HepG2 (cell line): ENCODE results near the gene ERBB3. TPM values are rescaled to one million over a fixed set of nuclear protein-coding genes. Genes with fewer than 3 reads are reported as not detected.

ENCODE experiments used
- ARNT ChIP-seq: fragments of 450-650 bp; IDR thresholded peaks from 2 replicates; pipeline ENCODE4 v1.6.1; 2017
- CBX5 ChIP-seq: sonication (generic); formaldehyde crosslinking; IDR thresholded peaks from 2 replicates; pipeline ENCODE4 v1.4.0; 2020; ENCODE audit warnings: missing genetic modification reagents, borderline replicate concordance
- ELF1 ChIP-seq: sonication (generic); formaldehyde crosslinking; IDR thresholded peaks from 2 replicates; pipeline ENCODE4 v1.4.0; 2020; ENCODE audit warnings: missing genetic modification reagents
- ELF3 ChIP-seq: IDR thresholded peaks from 2 replicates; pipeline ENCODE4 v1.6.1; 2016; ENCODE audit warnings: missing genetic modification reagents, missing compliant biosample characterization
- FOXK2 ChIP-seq: fragments of 450-650 bp; IDR thresholded peaks from 2 replicates; pipeline ENCODE4 v1.6.1; 2016
- HMG20A ChIP-seq: IDR thresholded peaks from 2 replicates; pipeline ENCODE4 v1.6.1; 2016; ENCODE audit warnings: borderline replicate concordance
- HNRNPK ChIP-seq: fragments of 200-400 bp; formaldehyde crosslinking; IDR thresholded peaks from 2 replicates; pipeline ENCODE4 v1.6.1; 2018; ENCODE audit warnings: low read length, low read depth, moderate library complexity, mild to moderate bottlenecking; ENCODE audit not compliant: poor library complexity, severe bottlenecking
- KDM5A ChIP-seq: fragments of 200-600 bp; sonication (generic); IDR thresholded peaks from 2 replicates; pipeline ENCODE4 v1.7.0; 2018; ENCODE audit warnings: antibody characterized with exemption, mild to moderate bottlenecking, low read length, borderline replicate concordance
- MATR3 ChIP-seq: sonication (generic); formaldehyde crosslinking; IDR thresholded peaks from 2 replicates; pipeline ENCODE4 v1.4.0; 2020; ENCODE audit warnings: missing genetic modification reagents
- PTBP1 ChIP-seq: fragments of 200-400 bp; formaldehyde crosslinking; IDR thresholded peaks from 2 replicates; pipeline ENCODE4 v1.6.1; 2018; ENCODE audit warnings: low read length, low read depth; ENCODE audit not compliant: poor library complexity, severe bottlenecking
- RAD51 ChIP-seq: fragments of 450-650 bp; IDR thresholded peaks from 2 replicates; pipeline ENCODE4 v1.6.1; 2016; ENCODE audit warnings: borderline replicate concordance
- SAFB2 ChIP-seq: sonication (generic); formaldehyde crosslinking; IDR thresholded peaks from 2 replicates; pipeline ENCODE4 v1.5.1; 2020; ENCODE audit warnings: missing genetic modification reagents, low read depth, mild to moderate bottlenecking, borderline replicate concordance
- ZMYM2 ChIP-seq: sonication (generic); formaldehyde crosslinking; IDR thresholded peaks from 2 replicates; pipeline ENCODE4 v1.8.0; 2022; ENCODE audit warnings: mild to moderate bottlenecking, missing genetic modification reagents
- ZNF431 ChIP-seq: sonication (generic); formaldehyde crosslinking; IDR thresholded peaks from 2 replicates; pipeline ENCODE4 v1.9.0; 2022; ENCODE audit warnings: missing genetic modification reagents, low read depth, mild to moderate bottlenecking, borderline replicate concordance
- ZNF468 ChIP-seq: sonication (generic); formaldehyde crosslinking; IDR thresholded peaks from 2 replicates; pipeline ENCODE4 v1.8.0; 2022; ENCODE audit warnings: mild to moderate bottlenecking, moderate library complexity, missing genetic modification reagents
- ZNF749 ChIP-seq: sonication (generic); formaldehyde crosslinking; IDR thresholded peaks from 2 replicates; pipeline ENCODE4 v1.8.0; 2022; ENCODE audit warnings: mild to moderate bottlenecking, missing genetic modification reagents, moderate library complexity, borderline replicate concordance
- polyA plus RNA-seq, 8 experiments: library from polyadenylated mRNA; depleted of rRNA in 3 of 8; stranded (reverse) in 7 of 8; unstranded in 1 of 8; fragments of >200 nt; fragmentation: Illumina TruSeq in 4 of 8; extraction: Trizol in 4 of 8; gene quantifications; 2 replicates each; pipeline versions ENCODE4 v1.2.1 to v1.2.3, GENCODE V29; 2011 to 2016; ENCODE audit warnings: low read depth in 4 of 8, missing spikeins in 1 of 8, mixed read lengths in 1 of 8; ENCODE audit not compliant: insufficient read depth in 1 of 8
- total RNA-seq, 5 experiments: library from RNA; depleted of rRNA; stranded (reverse); fragments of >200 nt; fragmentation: Illumina TruSeq; extraction: Trizol; gene quantifications; 2 replicates each; pipeline ENCODE4 v1.2.3, GENCODE V29; 2016; ENCODE audit warnings: low read depth in 1 of 5
- TF ChIP-seq, protein P1 (sequence below): sonication (generic); formaldehyde crosslinking; IDR thresholded peaks from 2 replicates; pipeline ENCODE4 v1.9.0; 2022; ENCODE audit warnings: low read depth, missing genetic modification reagents
- TF ChIP-seq, protein P2 (sequence below): IDR thresholded peaks from 2 replicates; pipeline ENCODE4 v1.6.1; 2018; ENCODE audit warnings: missing genetic modification reagents, mild to moderate bottlenecking, missing compliant biosample characterization
- TF ChIP-seq, protein P3 (sequence below): sonication (generic); formaldehyde crosslinking; IDR thresholded peaks from 2 replicates; pipeline ENCODE4 v1.4.0; 2020; ENCODE audit warnings: mild to moderate bottlenecking, missing genetic modification reagents
- TF ChIP-seq, protein P4 (sequence below): sonication (generic); formaldehyde crosslinking; IDR thresholded peaks from 2 replicates; pipeline ENCODE4 v1.5.0; 2020; ENCODE audit warnings: missing genetic modification reagents
- TF ChIP-seq, protein P5 (sequence below): sonication (generic); formaldehyde crosslinking; IDR thresholded peaks from 2 replicates; pipeline ENCODE4 v1.9.0; 2022; ENCODE audit warnings: missing genetic modification reagents, mild to moderate bottlenecking, borderline replicate concordance

ERBB3 gene
- total and polyA plus RNA-seq, 2 of the 13 experiments (the other 11 are each of a cell fraction or from before 2014, with no cell fraction given) = 93.6 to 358 TPM

DNA sequence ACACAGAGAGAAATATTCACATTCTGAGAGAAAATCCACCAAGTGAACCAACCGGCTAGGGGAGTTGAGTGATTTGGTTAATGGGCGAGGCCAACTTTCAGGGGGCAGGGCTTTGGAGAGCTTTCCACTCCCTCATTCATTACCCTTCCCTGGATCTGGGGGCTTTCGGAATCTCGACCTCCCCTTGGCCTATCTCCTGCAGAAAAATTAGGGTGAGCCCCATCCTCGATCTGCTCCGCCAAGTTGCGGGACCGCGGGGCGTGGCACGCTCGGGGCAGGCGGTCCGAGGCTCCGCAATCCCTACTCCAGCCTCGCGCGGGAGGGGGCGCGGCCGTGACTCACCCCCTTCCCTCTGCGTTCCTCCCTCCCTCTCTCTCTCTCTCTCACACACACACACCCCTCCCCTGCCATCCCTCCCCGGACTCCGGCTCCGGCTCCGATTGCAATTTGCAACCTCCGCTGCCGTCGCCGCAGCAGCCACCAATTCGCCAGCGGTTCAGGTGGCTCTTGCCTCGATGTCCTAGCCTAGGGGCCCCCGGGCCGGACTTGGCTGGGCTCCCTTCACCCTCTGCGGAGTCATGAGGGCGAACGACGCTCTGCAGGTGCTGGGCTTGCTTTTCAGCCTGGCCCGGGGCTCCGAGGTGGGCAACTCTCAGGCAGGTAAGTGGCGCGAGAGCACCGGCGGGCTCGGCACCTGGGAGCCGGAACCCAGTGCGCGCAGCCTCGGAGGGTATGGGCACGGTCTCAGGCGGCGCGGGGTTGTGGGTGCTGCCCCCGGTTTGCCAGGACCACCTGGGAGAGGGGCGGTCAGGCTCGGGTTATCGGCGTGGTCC, at the start of gene ERBB3 (continued):
- peak; percentile 47; the same call in 1 of the 2 replicates for TF ChIP-seq ZNF749
- TF ChIP-seq ARNT = no peak
- TF ChIP-seq, protein P1, sequence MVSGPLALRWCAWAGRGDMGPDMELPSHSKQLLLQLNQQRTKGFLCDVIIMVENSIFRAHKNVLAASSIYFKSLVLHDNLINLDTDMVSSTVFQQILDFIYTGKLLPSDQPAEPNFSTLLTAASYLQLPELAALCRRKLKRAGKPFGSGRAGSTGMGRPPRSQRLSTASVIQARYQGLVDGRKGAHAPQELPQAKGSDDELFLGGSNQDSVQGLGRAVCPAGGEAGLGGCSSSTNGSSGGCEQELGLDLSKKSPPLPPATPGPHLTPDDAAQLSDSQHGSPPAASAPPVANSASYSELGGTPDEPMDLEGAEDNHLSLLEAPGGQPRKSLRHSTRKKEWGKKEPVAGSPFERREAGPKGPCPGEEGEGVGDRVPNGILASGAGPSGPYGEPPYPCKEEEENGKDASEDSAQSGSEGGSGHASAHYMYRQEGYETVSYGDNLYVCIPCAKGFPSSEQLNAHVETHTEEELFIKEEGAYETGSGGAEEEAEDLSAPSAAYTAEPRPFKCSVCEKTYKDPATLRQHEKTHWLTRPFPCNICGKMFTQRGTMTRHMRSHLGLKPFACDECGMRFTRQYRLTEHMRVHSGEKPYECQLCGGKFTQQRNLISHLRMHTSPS (CRISPR knock-in tag) = no peak
- TF ChIP-seq ZMYM2 (CRISPR knock-in tag) = no peak; the same call in 1 of the 2 replicates
- no peak for TF ChIP-seq ZNF431 (CRISPR knock-in tag)
- no peak for TF ChIP-seq RAD51
- TF ChIP-seq, protein P2, sequence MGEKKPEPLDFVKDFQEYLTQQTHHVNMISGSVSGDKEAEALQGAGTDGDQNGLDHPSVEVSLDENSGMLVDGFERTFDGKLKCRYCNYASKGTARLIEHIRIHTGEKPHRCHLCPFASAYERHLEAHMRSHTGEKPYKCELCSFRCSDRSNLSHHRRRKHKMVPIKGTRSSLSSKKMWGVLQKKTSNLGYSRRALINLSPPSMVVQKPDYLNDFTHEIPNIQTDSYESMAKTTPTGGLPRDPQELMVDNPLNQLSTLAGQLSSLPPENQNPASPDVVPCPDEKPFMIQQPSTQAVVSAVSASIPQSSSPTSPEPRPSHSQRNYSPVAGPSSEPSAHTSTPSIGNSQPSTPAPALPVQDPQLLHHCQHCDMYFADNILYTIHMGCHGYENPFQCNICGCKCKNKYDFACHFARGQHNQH = peak; percentile 48
- TF ChIP-seq, protein P3, sequence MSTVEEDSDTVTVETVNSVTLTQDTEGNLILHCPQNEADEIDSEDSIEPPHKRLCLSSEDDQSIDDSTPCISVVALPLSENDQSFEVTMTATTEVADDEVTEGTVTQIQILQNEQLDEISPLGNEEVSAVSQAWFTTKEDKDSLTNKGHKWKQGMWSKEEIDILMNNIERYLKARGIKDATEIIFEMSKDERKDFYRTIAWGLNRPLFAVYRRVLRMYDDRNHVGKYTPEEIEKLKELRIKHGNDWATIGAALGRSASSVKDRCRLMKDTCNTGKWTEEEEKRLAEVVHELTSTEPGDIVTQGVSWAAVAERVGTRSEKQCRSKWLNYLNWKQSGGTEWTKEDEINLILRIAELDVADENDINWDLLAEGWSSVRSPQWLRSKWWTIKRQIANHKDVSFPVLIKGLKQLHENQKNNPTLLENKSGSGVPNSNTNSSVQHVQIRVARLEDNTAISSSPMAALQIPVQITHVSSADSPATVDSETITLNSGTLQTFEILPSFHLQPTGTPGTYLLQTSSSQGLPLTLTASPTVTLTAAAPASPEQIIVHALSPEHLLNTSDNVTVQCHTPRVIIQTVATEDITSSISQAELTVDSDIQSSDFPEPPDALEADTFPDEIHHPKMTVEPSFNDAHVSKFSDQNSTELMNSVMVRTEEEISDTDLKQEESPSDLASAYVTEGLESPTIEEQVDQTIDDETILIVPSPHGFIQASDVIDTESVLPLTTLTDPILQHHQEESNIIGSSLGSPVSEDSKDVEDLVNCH (CRISPR knock-in tag) = no peak
- no peak for TF ChIP-seq HMG20A (CRISPR knock-in tag)
- peak; percentile 90 for TF ChIP-seq HNRNPK
- no peak for TF ChIP-seq ELF1 (CRISPR knock-in tag)
- TF ChIP-seq KDM5A = 0 out of 2 replicates have a peak, but pooled peaks have one; percentile 13
- TF ChIP-seq, protein P4, sequence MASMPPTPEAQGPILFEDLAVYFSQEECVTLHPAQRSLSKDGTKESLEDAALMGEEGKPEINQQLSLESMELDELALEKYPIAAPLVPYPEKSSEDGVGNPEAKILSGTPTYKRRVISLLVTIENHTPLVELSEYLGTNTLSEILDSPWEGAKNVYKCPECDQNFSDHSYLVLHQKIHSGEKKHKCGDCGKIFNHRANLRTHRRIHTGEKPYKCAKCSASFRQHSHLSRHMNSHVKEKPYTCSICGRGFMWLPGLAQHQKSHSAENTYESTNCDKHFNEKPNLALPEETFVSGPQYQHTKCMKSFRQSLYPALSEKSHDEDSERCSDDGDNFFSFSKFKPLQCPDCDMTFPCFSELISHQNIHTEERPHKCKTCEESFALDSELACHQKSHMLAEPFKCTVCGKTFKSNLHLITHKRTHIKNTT (CRISPR knock-in tag) = no peak
- TF ChIP-seq, protein P5, sequence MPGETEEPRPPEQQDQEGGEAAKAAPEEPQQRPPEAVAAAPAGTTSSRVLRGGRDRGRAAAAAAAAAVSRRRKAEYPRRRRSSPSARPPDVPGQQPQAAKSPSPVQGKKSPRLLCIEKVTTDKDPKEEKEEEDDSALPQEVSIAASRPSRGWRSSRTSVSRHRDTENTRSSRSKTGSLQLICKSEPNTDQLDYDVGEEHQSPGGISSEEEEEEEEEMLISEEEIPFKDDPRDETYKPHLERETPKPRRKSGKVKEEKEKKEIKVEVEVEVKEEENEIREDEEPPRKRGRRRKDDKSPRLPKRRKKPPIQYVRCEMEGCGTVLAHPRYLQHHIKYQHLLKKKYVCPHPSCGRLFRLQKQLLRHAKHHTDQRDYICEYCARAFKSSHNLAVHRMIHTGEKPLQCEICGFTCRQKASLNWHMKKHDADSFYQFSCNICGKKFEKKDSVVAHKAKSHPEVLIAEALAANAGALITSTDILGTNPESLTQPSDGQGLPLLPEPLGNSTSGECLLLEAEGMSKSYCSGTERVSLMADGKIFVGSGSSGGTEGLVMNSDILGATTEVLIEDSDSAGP = peak; percentile 30
- TF ChIP-seq PTBP1 = no peak
- no peak for TF ChIP-seq MATR3 (CRISPR knock-in tag)
- TF ChIP-seq ZNF468 = no peak
- no peak; the same call in 1 of the 2 replicates for TF ChIP-seq ELF3 (CRISPR knock-in tag)
- TF ChIP-seq FOXK2 = no peak
- TF ChIP-seq CBX5 (CRISPR knock-in tag) = no peak
- 0 out of 2 replicates have a peak, but pooled peaks have one; percentile 45 for TF ChIP-seq SAFB2 (CRISPR knock-in tag)
